Small intestine (tissue), 7 donors: ENCODE measurements around the gene ERGIC2. TPM values are rescaled to one million over a fixed set of nuclear protein-coding genes. Genes with fewer than 3 reads are reported as not detected.

Source experiments
- DNase-seq, 2 donors: peaks; one replicate each; pipeline versions ENCODE4 v3.0.0 to v3.0.0-alpha.2; 2013
- FAIRE-seq: peaks from 2 replicates; lab custom pipeline; 2012; peaks lifted over from hg19 to GRCh38; lab: Jason Lieb, UNC
- H3K27ac ChIP-seq, 3 donors: one replicate each; pipeline ENCODE4 v1.5.1; 2013; ENCODE audit warnings: low read length in 2 of 3, mild to moderate bottlenecking in 2 of 3, control low read depth in 1 of 3, inconsistent platforms in 1 of 3, low read depth in 1 of 3, moderate library complexity in 1 of 3
- H3K27me3 ChIP-seq, 3 donors: one replicate each; pipeline ENCODE4 v1.6.1; 2013; ENCODE audit warnings: low read length in 3 of 3, inconsistent platforms in 1 of 3; ENCODE audit not compliant: control insufficient read depth in 3 of 3, insufficient read depth in 3 of 3
- H3K36me3 ChIP-seq, 3 donors: one replicate each; pipeline ENCODE4 v1.6.1; 2013; ENCODE audit warnings: low read length in 3 of 3, inconsistent platforms in 1 of 3, low read depth in 1 of 3, mild to moderate bottlenecking in 1 of 3, moderate library complexity in 1 of 3; ENCODE audit not compliant: control insufficient read depth in 3 of 3, insufficient read depth in 2 of 3
- H3K4me1 ChIP-seq, 3 donors: one replicate each; pipeline ENCODE4 v1.6.1; 2013; ENCODE audit warnings: low read length in 2 of 3, inconsistent platforms in 1 of 3, low read depth in 1 of 3, mild to moderate bottlenecking in 1 of 3, moderate library complexity in 1 of 3; ENCODE audit not compliant: control insufficient read depth in 3 of 3, insufficient read depth in 2 of 3
- H3K4me3 ChIP-seq, 3 donors: one replicate each; pipeline ENCODE4 v1.5.1; 2013; ENCODE audit warnings: low read length in 3 of 3, control low read depth in 1 of 3, inconsistent platforms in 1 of 3, low read depth in 1 of 3, mild to moderate bottlenecking in 1 of 3, moderate library complexity in 1 of 3
- H3K9me3 ChIP-seq, 2 donors: one replicate each; pipeline ENCODE4 v1.6.1; 2013; ENCODE audit warnings: low read depth in 1 of 2, low read length in 1 of 2; ENCODE audit not compliant: control insufficient read depth in 2 of 2, insufficient read depth in 1 of 2
- WGBS, 3 donors: extraction: QIAGEN DNeasy Blood & Tissue Kit; methylation state at CpG; one replicate each; pipeline ENCODE4 v1.1.7; 2013; 5-methylcytosine and 5-hydroxymethylcytosine counted together
- polyA plus RNA-seq, 4 donors: library from polyadenylated mRNA; stranded (reverse) in 3 of 4; unstranded in 1 of 4; fragments of 200-250 nt in 3 of 4; fragments of 120-200 nt in 1 of 4; gene quantifications; one replicate each; pipeline versions ENCODE4 v1.2.1 to v1.2.3, GENCODE V29; 2013
- donor health status: healthy with polysubstance abuse.
- donor health status: control.
- donor health status: control.
- donor health status: Bipolar disorder and iron deficiency.
- donor health status: healthy.

Gene ERGIC2
- polyA plus RNA-seq, 4 donors, result 10.8 to 59.9 (median 24.1) TPM

GRCh38 chr12:29365091-29365490, 15.9 kb downstream of the ERGIC2 start:
- Histone ChIP-seq H3K27me3 (no peaks in the 10 kb centered on the region), H3K36me3 (peaks cover 0 to 8% (median 7%) of the 10 kb centered on the region in 3 donors), H3K4me3 (no peak overlapping the region), H3K9me3 (no peaks in the 10 kb centered on the region), H3K4me1 (no peaks in the 10 kb centered on the region), H3K27ac (no peak overlapping the region)
- FAIRE-seq (no peak), DNase-seq (no peak)
- 97 to 99% (median 98%) methylated on average over 2 of the region's 2 CpGs for WGBS, 3 donors

GRCh38 chr12:29354954-29355353, 26.0 kb downstream of the ERGIC2 start:
- Histone ChIP-seq H3K4me1 (no peaks in the 10 kb centered on the region), H3K36me3 (peaks cover 2 to 11% (median 3%) of the 10 kb centered on the region in 3 donors), H3K4me3 (no peak overlapping the region), H3K9me3 (no peaks in the 10 kb centered on the region), H3K27me3 (no peaks in the 10 kb centered on the region), H3K27ac (no peak overlapping the region)
- DNase-seq (peak; percentile 16 to 85), FAIRE-seq (peak; percentile 89)
- 17 to 70% (median 57%) methylated on average over 1 of the region's 1 CpG for WGBS, 3 donors

- FAIRE-seq, result no peak
- H3K27ac ChIP-seq, result no peak overlapping the region
- peak; percentile 36 to 52 for DNase-seq
- H3K4me1 ChIP-seq, result peaks cover 0 to 10% (median 0%) of the 10 kb centered on the region in 3 donors
- H3K9me3 ChIP-seq, result no peaks in the 10 kb centered on the region
- peaks cover 0 to 11% (median 2%) of the 10 kb centered on the region in 3 donors for H3K36me3 ChIP-seq
- no peak overlapping the region for H3K4me3 ChIP-seq
- no peaks in the 10 kb centered on the region for H3K27me3 ChIP-seq
Measured at GRCh38 chr12:29350080-29350479, 30.9 kb downstream of the ERGIC2 start.

GRCh38 chr12:29346769-29347421, 34.1 kb downstream of the ERGIC2 start:
- H3K9me3 ChIP-seq, result no peaks in the 10 kb centered on the region
- peaks cover 2 to 11% (median 5%) of the 10 kb centered on the region in 3 donors for H3K36me3 ChIP-seq
- no peak overlapping the region for H3K4me3 ChIP-seq
- FAIRE-seq (peak; percentile 55), DNase-seq (peak; percentile 81 to 84)
- peaks cover 0 to 10% (median 0%) of the 10 kb centered on the region in 3 donors for H3K4me1 ChIP-seq
- H3K27ac ChIP-seq, result peak overlapping the region in 1 of 3 donors; percentile 47
- H3K27me3 ChIP-seq, result no peaks in the 10 kb centered on the region
- WGBS, 3 donors, result 48 to 77% (median 58%) methylated on average over 3 of the region's 3 CpGs

GRCh38 chr12:29343022-29343799, 37.8 kb downstream of the ERGIC2 start:
- WGBS, 3 donors, result 90 to 100% (median 93%) methylated on average over 2 of the region's 2 CpGs
- FAIRE-seq, result no peak

GRCh38 chr12:29337325-29337724, 43.6 kb downstream of the ERGIC2 start:
- Histone ChIP-seq H3K4me1 (no peaks in the 10 kb centered on the region), H3K27me3 (no peaks in the 10 kb centered on the region), H3K36me3 (peaks cover 2 to 13% (median 3%) of the 10 kb centered on the region in 3 donors), H3K9me3 (no peaks in the 10 kb centered on the region), H3K4me3 (no peak overlapping the region), H3K27ac (no peak overlapping the region)
- DNase-seq (no peak), FAIRE-seq (no peak)
- WGBS, 3 donors, result 85 to 93% (median 92%) methylated on average over 1 of the region's 1 CpG

More at GRCh38 chr12:29343022-29343799, 37.8 kb downstream of the ERGIC2 start:
- Histone ChIP-seq H3K9me3 (no peaks in the 10 kb centered on the region), H3K4me1 (peaks cover 0 to 10% (median 0%) of the 10 kb centered on the region in 3 donors), H3K27ac (no peak overlapping the region), H3K27me3 (no peaks in the 10 kb centered on the region), H3K36me3 (peaks cover 5 to 16% (median 5%) of the 10 kb centered on the region in 3 donors), H3K4me3 (no peak overlapping the region)
- DNase-seq, result no peak

- WGBS, 3 donors, result 93 to 97% (median 96%) methylated on average over 2 of the region's 2 CpGs
- no peaks in the 10 kb centered on the region for H3K9me3 ChIP-seq
- H3K27me3 ChIP-seq, result no peaks in the 10 kb centered on the region
- no peak overlapping the region for H3K4me3 ChIP-seq
- peaks cover 0 to 5% (median 2%) of the 10 kb centered on the region in 3 donors for H3K36me3 ChIP-seq
- no peak overlapping the region for H3K27ac ChIP-seq
- FAIRE-seq (no peak), DNase-seq (no peak)
- no peaks in the 10 kb centered on the region for H3K4me1 ChIP-seq
Measured at GRCh38 chr12:29334937-29335336, 46.0 kb downstream of the ERGIC2 start.

- H3K27me3 ChIP-seq, result no peaks in the 10 kb centered on the region
- H3K4me1 ChIP-seq, result no peaks in the 10 kb centered on the region
- no peak overlapping the region for H3K4me3 ChIP-seq
- 0% methylated on average over 1 of the region's 1 CpG for WGBS, 3 donors
- DNase-seq, result no peak
- FAIRE-seq, result no peak
- H3K9me3 ChIP-seq, result no peaks in the 10 kb centered on the region
- peaks cover 0 to 4% (median 2%) of the 10 kb centered on the region in 3 donors for H3K36me3 ChIP-seq
- H3K27ac ChIP-seq, result no peak overlapping the region
Measured at GRCh38 chr12:29333178-29333577, 47.8 kb downstream of the ERGIC2 start.
